ENCODE measurements around the gene TMCO4. TPM values are rescaled to one million over a fixed set of nuclear protein-coding genes. Genes with fewer than 3 reads are reported as not detected.
"Not testable (repeated sequence)": the region's sequence is repeated elsewhere in the genome, so short reads cannot be mapped to it uniquely, and the experiment has no call there.

Gene TMCO4
- total RNA-seq, 1 donor = 11.1 TPM

DNA sequence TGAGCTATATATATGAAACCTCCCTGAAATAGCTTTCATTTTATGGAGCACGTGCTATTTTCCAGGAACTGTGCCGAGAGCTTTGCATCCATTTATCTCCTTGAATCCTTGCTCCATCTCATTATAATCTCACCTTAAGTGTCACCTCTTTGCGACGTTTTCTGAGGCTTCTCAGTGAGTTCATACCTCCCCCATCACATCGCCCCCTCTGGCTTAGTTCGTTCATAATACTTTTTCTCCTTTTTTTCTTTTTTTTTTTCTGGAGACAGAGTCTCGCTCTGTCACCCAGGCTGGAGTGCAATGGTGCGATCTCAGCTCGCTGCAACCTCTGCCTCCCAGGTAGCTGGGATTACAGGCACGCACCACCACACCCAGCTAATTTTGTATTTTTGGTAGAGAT lies 160.5 kb downstream of the TMCO4 start:
- not testable (repeated sequence) for H3K4me3 ChIP-seq (ENCODE audit: low read length); H3K4me1 ChIP-seq (ENCODE audit: insufficient read depth, low read length); H3K9me3 ChIP-seq (ENCODE audit: low read depth, low read length)
- H3K27me3 ChIP-seq (ENCODE audit: insufficient read depth, low read length) = peaks cover 18% of the 10 kb centered on the region

- Histone ChIP-seq H3K4me3 (ENCODE audit: low read length) (no peak overlapping the region), H3K9me3 (ENCODE audit: low read depth, low read length) (no peaks in the 10 kb centered on the region), H3K27me3 (ENCODE audit: insufficient read depth, low read length) (peaks cover 7% of the 10 kb centered on the region), H3K4me1 (ENCODE audit: insufficient read depth, low read length) (no peaks in the 10 kb centered on the region)
These were observed 162.1 kb downstream of the TMCO4 start for GRCh38 chr1:19637606-19638005.

DNA sequence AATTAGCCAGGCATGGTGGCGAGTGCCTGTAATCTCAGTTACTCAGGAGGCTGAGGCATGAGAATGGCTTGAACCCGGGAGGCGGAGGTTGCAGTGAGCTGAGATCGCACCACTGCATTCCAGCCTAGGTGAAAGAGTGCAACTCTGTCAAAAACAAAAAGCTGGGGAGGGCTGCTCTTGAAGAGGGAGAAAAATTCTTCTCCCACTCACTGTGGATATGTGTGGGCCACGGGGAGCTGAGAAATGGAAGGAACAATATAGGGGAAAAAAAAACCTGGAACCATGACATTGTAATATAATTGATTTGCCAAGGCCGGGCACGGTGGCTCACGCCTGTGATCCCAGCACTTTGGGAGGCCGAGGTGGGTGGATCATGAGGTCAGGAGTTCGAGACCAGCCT lies 163.0 kb downstream of the TMCO4 start:
- not testable (repeated sequence) for H3K4me1 ChIP-seq (ENCODE audit: insufficient read depth, low read length); H3K9me3 ChIP-seq (ENCODE audit: low read depth, low read length); H3K27me3 ChIP-seq (ENCODE audit: insufficient read depth, low read length); H3K4me3 ChIP-seq (ENCODE audit: low read length)

DNA sequence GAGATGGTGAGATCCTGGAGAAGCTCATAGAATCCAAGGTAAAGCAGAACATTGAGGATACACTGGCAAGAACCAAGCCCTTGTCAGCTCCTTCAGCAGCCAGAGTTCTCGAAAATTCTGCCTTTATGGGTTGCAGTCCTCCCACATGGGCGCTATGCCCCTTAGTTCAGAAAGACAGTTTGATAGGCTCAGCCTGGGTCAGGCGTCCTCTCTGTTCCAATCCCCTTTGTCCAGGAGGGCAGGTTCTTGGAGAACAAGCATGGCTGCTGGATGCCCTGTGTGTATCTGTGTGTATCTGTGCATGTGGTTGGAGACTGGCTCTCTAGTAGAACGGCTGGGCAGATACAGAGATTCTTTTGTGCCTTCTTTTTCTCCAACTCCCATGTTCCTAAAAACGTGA lies 163.7 kb downstream of the TMCO4 start:
- no peak overlapping the region for H3K4me3 ChIP-seq (ENCODE audit: low read length)
- H3K4me1 ChIP-seq (ENCODE audit: insufficient read depth, low read length) = no peaks in the 10 kb centered on the region
- H3K9me3 ChIP-seq (ENCODE audit: low read depth, low read length) = no peaks in the 10 kb centered on the region
- H3K27me3 ChIP-seq (ENCODE audit: insufficient read depth, low read length) = no peaks in the 10 kb centered on the region

GRCh38 chr1:19635646-19636045 lies 164.1 kb downstream of the TMCO4 start:
- no peaks in the 10 kb centered on the region for H3K4me1 ChIP-seq (ENCODE audit: insufficient read depth, low read length)
- no peaks in the 10 kb centered on the region for H3K9me3 ChIP-seq (ENCODE audit: low read depth, low read length)
- no peaks in the 10 kb centered on the region for H3K27me3 ChIP-seq (ENCODE audit: insufficient read depth, low read length)
- no peak overlapping the region for H3K4me3 ChIP-seq (ENCODE audit: low read length)

DNA sequence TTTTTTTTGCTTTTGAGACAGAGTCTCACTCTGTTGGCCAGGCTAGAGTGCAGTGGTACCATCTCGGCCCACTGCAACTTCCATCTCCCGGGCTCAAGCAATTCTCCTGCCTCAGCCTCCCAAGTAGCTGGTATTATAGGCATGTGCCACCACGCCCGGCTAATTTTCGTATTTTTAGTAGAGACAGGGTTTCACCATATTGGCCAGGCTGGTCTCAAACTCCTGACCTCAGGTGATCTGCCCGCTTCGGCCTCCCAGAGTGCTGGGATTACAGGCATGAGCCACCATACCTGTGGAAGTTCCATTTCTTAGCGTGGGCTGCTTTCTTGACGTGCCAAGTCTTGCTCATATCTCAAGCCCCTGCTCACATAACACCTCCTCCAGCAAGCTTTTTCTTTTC lies 164.7 kb downstream of the TMCO4 start:
- H3K4me3 ChIP-seq (ENCODE audit: low read length); H3K9me3 ChIP-seq (ENCODE audit: low read depth, low read length); H3K27me3 ChIP-seq (ENCODE audit: insufficient read depth, low read length); H3K4me1 ChIP-seq (ENCODE audit: insufficient read depth, low read length): not testable (repeated sequence)

GRCh38 chr1:19633106-19633505 lies 166.6 kb downstream of the TMCO4 start:
- H3K9me3 ChIP-seq (ENCODE audit: low read depth, low read length) = no peaks in the 10 kb centered on the region
- no peaks in the 10 kb centered on the region for H3K27me3 ChIP-seq (ENCODE audit: insufficient read depth, low read length)
- no peak overlapping the region for H3K4me3 ChIP-seq (ENCODE audit: low read length)
- no peaks in the 10 kb centered on the region for H3K4me1 ChIP-seq (ENCODE audit: insufficient read depth, low read length)

Other genes with a start within 250 kb of the TMCO4 start
- gene NBL1, start 155.6 kb downstream of the TMCO4 start, total RNA-seq = 5.7 TPM
- 0.31 TPM for gene HTR6, start 135.0 kb downstream of the TMCO4 start, total RNA-seq
- not detected for gene RNF186, start 15.4 kb upstream of the TMCO4 start, total RNA-seq
- gene OTUD3, start 82.5 kb upstream of the TMCO4 start, total RNA-seq = 8.7 TPM
- gene PLA2G2E, start 123.7 kb upstream of the TMCO4 start, total RNA-seq = not detected
- gene PLA2G2A, start 179.7 kb upstream of the TMCO4 start, total RNA-seq = not detected

Measured in mononuclear cell (primary cell).